Mammary epithelial cell (primary cell): ENCODE results near the gene MAGEA8.

ENCODE experiments used
- CTCF ChIP-seq, 2 donors: IDR thresholded peaks in 1 of 2; conservative IDR thresholded peaks in 1 of 2; 2 replicates each; pipeline ENCODE4 v1.5.1; 2011 to 2012; ENCODE audit warnings: inconsistent platforms in 2 of 2, low read length in 2 of 2, mild to moderate bottlenecking in 2 of 2, control low read depth in 1 of 2, low read depth in 1 of 2; ENCODE audit not compliant: insufficient read depth in 1 of 2; ENCODE audit errors: extremely low read depth in 1 of 2
- EZH2 ChIP-seq: IDR thresholded peaks from 2 replicates; pipeline ENCODE4 v1.6.1; 2012; ENCODE audit warnings: low read length, inconsistent platforms, borderline replicate concordance

GRCh38 chrX:149865390-149865789 lies 15.6 kb upstream of the MAGEA8 start:
- TF ChIP-seq CTCF (conservative IDR thresholded peaks at IDR 0.05 in 1 of 2, IDR thresholded peaks at IDR 0.05 in 1 of 2; ENCODE audit: extremely low read depth in 1 of 2, insufficient read depth in 1 of 2, low read depth in 1 of 2, low read length in 2 of 2) (no peak), EZH2 (no peak)
